Suprapubic skin (tissue), 4 donors: ENCODE measurements around the gene STRIP2. TPM values are rescaled to one million over a fixed set of nuclear protein-coding genes. Genes with fewer than 3 reads are reported as not detected.

Source experiments
- DNase-seq, 2 donors: peaks; one replicate each; pipeline ENCODE4 v3.0.0-alpha.2; 2019; ENCODE audit warnings: low spot score in 2 of 2
- H3K27ac ChIP-seq: fragments of 200-600 bp; sonication (generic); one replicate; pipeline ENCODE4 v1.5.1; 2019
- H3K27me3 ChIP-seq: fragments of 200-600 bp; sonication (generic); one replicate; pipeline ENCODE4 v1.5.1; 2019
- H3K36me3 ChIP-seq: fragments of 200-600 bp; sonication (generic); one replicate; pipeline ENCODE4 v1.5.1; 2019
- H3K4me1 ChIP-seq: fragments of 200-600 bp; sonication (generic); one replicate; pipeline ENCODE4 v1.5.1; 2019
- H3K4me3 ChIP-seq: fragments of 200-600 bp; sonication (generic); one replicate; pipeline ENCODE4 v1.5.1; 2019; ENCODE audit warnings: mild to moderate bottlenecking
- H3K9me3 ChIP-seq: fragments of 200-600 bp; sonication (generic); one replicate; pipeline ENCODE4 v1.5.1; 2019
- CTCF ChIP-seq, 2 donors: fragments of 200-600 bp in 1 of 2; fragments of 450-650 bp in 1 of 2; sonication (generic) in 1 of 2; IDR thresholded peaks; one replicate each; pipeline ENCODE4 v1.5.1; 2016 to 2019; ENCODE audit warnings: antibody characterized with exemption in 2 of 2, mild to moderate bottlenecking in 1 of 2, moderate library complexity in 1 of 2
- EP300 ChIP-seq: sonication (generic); formaldehyde crosslinking; IDR thresholded peaks from one replicate; pipeline ENCODE4 v1.6.1; 2017; ENCODE audit warnings: antibody characterized with exemption
- POLR2A ChIP-seq, 2 donors: fragments of 450-650 bp; IDR thresholded peaks; one replicate each; pipeline ENCODE4 v1.6.1; 2017; ENCODE audit warnings: antibody characterized with exemption in 2 of 2, mild to moderate bottlenecking in 2 of 2, moderate library complexity in 2 of 2
- POLR2AphosphoS5 ChIP-seq, 3 donors: sonication (generic); formaldehyde crosslinking; IDR thresholded peaks; one replicate each; pipeline ENCODE4 v1.6.1; 2017; ENCODE audit warnings: antibody characterized with exemption in 3 of 3
- WGBS: methylation state at CpG from one replicate; pipeline ENCODE4 v1.1.5; 2018; 5-methylcytosine and 5-hydroxymethylcytosine counted together
- total RNA-seq, 4 donors: library from RNA; depleted of rRNA; stranded (reverse); fragments of >200 nt; gene quantifications; one replicate each; pipeline ENCODE4 v1.1.0, GENCODE V29; 2016

The STRIP2 gene
- total RNA-seq, 4 donors from 2014 or later = 0.23 to 1.6 (median 0.69) TPM

GRCh38 chr7:129512192-129512591, 78.0 kb downstream of the STRIP2 start:
- Histone ChIP-seq H3K27me3 (peaks cover 3% of the 10 kb centered on the region), H3K9me3 (no peaks in the 10 kb centered on the region), H3K4me1 (no peaks in the 10 kb centered on the region), H3K36me3 (no peaks in the 10 kb centered on the region), H3K27ac (no peak overlapping the region), H3K4me3 (no peak overlapping the region)
- no peak for DNase-seq
- 67% methylated on average over 8 of the region's 8 CpGs for WGBS
- TF ChIP-seq POLR2A (IDR thresholded peaks at IDR 0.05) = no peak
- no peak for TF ChIP-seq CTCF (IDR thresholded peaks at IDR 0.05)
- TF ChIP-seq EP300 = no peak
- TF ChIP-seq POLR2AphosphoS5 (IDR thresholded peaks at IDR 0.05) = no peak

- Histone ChIP-seq H3K4me3 (no peak overlapping the region), H3K36me3 (no peaks in the 10 kb centered on the region), H3K9me3 (no peaks in the 10 kb centered on the region), H3K4me1 (no peaks in the 10 kb centered on the region), H3K27ac (no peak overlapping the region), H3K27me3 (peaks cover 3% of the 10 kb centered on the region)
- 75% methylated on average over 10 of the region's 10 CpGs for WGBS
- no peak for DNase-seq
- no peak for TF ChIP-seq CTCF (IDR thresholded peaks at IDR 0.05)
- TF ChIP-seq POLR2AphosphoS5 (IDR thresholded peaks at IDR 0.05) = no peak
- no peak for TF ChIP-seq EP300
- no peak for TF ChIP-seq POLR2A (IDR thresholded peaks at IDR 0.05)
Measured at GRCh38 chr7:129513546-129513945, 79.3 kb downstream of the STRIP2 start.

- Histone ChIP-seq H3K4me3 (no peak overlapping the region), H3K9me3 (no peaks in the 10 kb centered on the region), H3K36me3 (no peaks in the 10 kb centered on the region), H3K4me1 (no peaks in the 10 kb centered on the region), H3K27me3 (peaks cover 3% of the 10 kb centered on the region), H3K27ac (no peak overlapping the region)
- WGBS = 56% methylated on average over 4 of the region's 4 CpGs
- DNase-seq = no peak
- TF ChIP-seq CTCF (IDR thresholded peaks at IDR 0.05) = no peak
- no peak for TF ChIP-seq POLR2AphosphoS5 (IDR thresholded peaks at IDR 0.05)
- TF ChIP-seq POLR2A (IDR thresholded peaks at IDR 0.05) = no peak
- no peak for TF ChIP-seq EP300
Measured at GRCh38 chr7:129514683-129515082, 80.5 kb downstream of the STRIP2 start.

- WGBS = 72% methylated on average over 4 of the region's 4 CpGs
Measured at GRCh38 chr7:129515381-129515780, 81.1 kb downstream of the STRIP2 start.

GRCh38 chr7:129517931-129518330, 83.7 kb downstream of the STRIP2 start:
- H3K4me3 ChIP-seq = no peak overlapping the region
- WGBS = 85% methylated on average over 6 of the region's 6 CpGs
- no peaks in the 10 kb centered on the region for H3K9me3 ChIP-seq
- H3K4me1 ChIP-seq = no peaks in the 10 kb centered on the region
- no peak for DNase-seq
- no peak overlapping the region for H3K27ac ChIP-seq
- H3K36me3 ChIP-seq = no peaks in the 10 kb centered on the region
- peaks cover 8% of the 10 kb centered on the region for H3K27me3 ChIP-seq
- TF ChIP-seq POLR2AphosphoS5 (IDR thresholded peaks at IDR 0.05) (no peak), CTCF (IDR thresholded peaks at IDR 0.05) (no peak), EP300 (no peak), POLR2A (IDR thresholded peaks at IDR 0.05) (no peak)

More at GRCh38 chr7:129515381-129515780, 81.1 kb downstream of the STRIP2 start:
- Histone ChIP-seq H3K9me3 (no peaks in the 10 kb centered on the region), H3K36me3 (no peaks in the 10 kb centered on the region), H3K4me1 (no peaks in the 10 kb centered on the region), H3K27me3 (peaks cover 3% of the 10 kb centered on the region), H3K27ac (no peak overlapping the region), H3K4me3 (no peak overlapping the region)
- DNase-seq = no peak
- TF ChIP-seq EP300 (no peak), POLR2A (IDR thresholded peaks at IDR 0.05) (no peak), POLR2AphosphoS5 (IDR thresholded peaks at IDR 0.05) (no peak), CTCF (IDR thresholded peaks at IDR 0.05) (no peak)
